GM12865 (cell line): ENCODE measurements around the gene ARL5A.

Source experiments
- DNase-seq: peaks from one replicate; pipeline ENCODE4 v3.0.0; 2010; ENCODE audit warnings: low read depth
- H3K4me3 ChIP-seq: 2 replicates; pipeline ENCODE4 v1.5.1; 2011; ENCODE audit warnings: mild to moderate bottlenecking, low read depth, low read length, control low read depth
- CTCF ChIP-seq: IDR thresholded peaks from 2 replicates; pipeline ENCODE4 v1.5.1; 2011; ENCODE audit warnings: low read length, control low read depth, low read depth, inconsistent platforms; ENCODE audit not compliant: insufficient read depth; ENCODE audit errors: missing control alignments

The ARL5A gene

GRCh38 chr2:151841047-151841424, 12.8 kb upstream of the ARL5A start:
- TF ChIP-seq CTCF: no peak
- H3K4me3 ChIP-seq: no peak overlapping the region
- no peak for DNase-seq

DNA sequence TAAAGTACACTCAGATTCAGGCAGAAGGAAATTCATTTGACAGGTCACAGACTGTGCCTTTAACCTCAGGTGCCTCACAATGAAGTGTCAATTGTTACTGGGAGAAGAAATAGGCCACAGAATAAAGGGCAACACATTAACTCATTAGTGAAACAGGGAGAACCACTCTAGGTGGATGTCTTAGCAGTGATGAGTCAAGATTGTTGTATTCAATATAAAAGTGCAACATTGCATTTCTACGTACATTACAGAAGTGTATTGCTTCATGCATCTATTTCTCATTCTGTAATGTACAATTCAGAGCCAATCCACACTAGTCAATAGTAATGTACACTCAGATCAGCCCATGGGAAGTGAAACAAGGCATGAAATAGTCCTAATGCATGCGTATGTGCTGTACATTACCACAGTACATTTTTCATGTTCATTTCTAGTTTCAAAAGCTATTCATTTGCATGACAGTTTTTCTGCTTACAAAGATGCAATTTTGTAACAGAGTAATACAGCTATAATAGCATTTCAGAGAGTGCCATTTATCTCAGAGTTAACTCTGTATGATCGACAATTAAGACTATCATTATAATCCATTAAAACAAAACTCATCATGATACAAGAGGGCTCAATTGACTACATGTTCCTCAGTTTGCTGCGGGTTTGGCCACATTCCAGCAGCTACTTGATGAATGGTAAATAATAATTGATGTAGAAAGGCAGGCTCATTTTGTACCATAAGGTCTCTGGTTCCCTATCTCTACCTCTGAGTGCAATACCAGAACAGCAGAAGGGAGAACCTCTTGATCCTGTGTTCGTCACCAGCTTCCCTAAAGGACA, 12.2 kb upstream of the ARL5A start:
- no peak overlapping the region for H3K4me3 ChIP-seq
- peak; percentile 88 for DNase-seq
- TF ChIP-seq CTCF: no peak

DNA sequence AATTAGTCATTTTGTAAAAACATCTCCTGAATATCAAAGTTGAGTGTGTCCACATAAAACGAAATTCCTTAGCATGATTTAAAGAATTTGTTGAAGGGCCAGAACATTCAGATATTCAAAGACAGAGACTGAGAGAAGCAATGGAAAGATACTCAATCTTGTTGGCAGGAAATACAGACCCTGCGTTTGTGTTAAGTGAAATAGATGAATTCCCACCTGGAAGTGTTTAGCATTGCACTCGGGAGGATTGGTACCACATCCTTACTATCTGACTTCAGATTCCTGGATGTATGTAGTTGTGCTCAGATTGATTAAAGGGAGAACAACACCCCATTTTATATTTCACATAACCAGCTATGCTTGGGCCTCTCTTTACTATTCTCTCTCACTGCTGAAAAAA, 9.7 kb upstream of the ARL5A start:
- no peak overlapping the region for H3K4me3 ChIP-seq
- no peak for DNase-seq
- no peak for TF ChIP-seq CTCF

DNA sequence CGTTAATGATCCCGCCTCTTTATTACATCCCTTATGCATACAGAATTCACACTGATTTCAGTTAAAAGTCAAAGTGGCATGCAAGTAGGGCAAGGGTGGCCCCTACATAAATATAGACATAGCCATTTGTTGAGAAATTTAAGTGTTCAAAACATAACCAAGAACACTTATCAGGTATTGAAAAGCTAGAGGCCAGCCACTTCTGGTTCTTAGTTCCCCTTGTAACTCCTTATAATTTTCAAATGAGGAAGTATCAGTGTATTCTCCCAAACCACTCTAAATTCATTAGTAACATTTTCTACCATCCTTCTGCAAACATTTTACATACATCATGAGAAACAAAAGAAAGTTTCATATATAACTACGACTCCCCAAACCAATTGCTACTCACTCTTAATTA, 5.8 kb upstream of the ARL5A start:
- peak; percentile 54 for DNase-seq
- H3K4me3 ChIP-seq: no peak overlapping the region
- no peak for TF ChIP-seq CTCF

GRCh38 chr2:151830961-151831360, 2.7 kb upstream of the ARL5A start:
- H3K4me3 ChIP-seq: no peak overlapping the region
- no peak for DNase-seq
- no peak for TF ChIP-seq CTCF

- no peak for DNase-seq
- H3K4me3 ChIP-seq: peak overlapping the region; percentile 67
- TF ChIP-seq CTCF: no peak
These were observed 686 bp upstream of the ARL5A start for GRCh38 chr2:151828890-151829324.
